Fibroblast of lung (primary cell): ENCODE measurements around the gene HAUS7. TPM values are rescaled to one million over a fixed set of nuclear protein-coding genes. Genes with fewer than 3 reads are reported as not detected.

ENCODE experiments used
- DNase-seq, 2 donors: peaks; one replicate each; pipeline versions ENCODE4 v3.0.0 to v3.0.0-alpha.2; 2010; ENCODE audit warnings: low read depth in 2 of 2
- H2AFZ ChIP-seq: 2 replicates; pipeline ENCODE4 v1.5.1; 2012; ENCODE audit warnings: low read length, control low read depth, inconsistent platforms
- H3K27ac ChIP-seq: 2 replicates; pipeline ENCODE4 v1.5.1; 2011; ENCODE audit warnings: low read length, control low read depth; ENCODE audit not compliant: insufficient read depth
- H3K27me3 ChIP-seq: 2 replicates; pipeline ENCODE4 v1.5.1; 2011; ENCODE audit warnings: mild to moderate bottlenecking, low read length; ENCODE audit not compliant: control insufficient read depth, insufficient read depth
- H3K36me3 ChIP-seq: 2 replicates; pipeline ENCODE4 v1.5.1; 2011; ENCODE audit warnings: low read length; ENCODE audit not compliant: control insufficient read depth, insufficient read depth
- H3K4me1 ChIP-seq: 2 replicates; pipeline ENCODE4 v1.5.1; 2011; ENCODE audit warnings: low read length; ENCODE audit not compliant: control insufficient read depth, insufficient read depth; ENCODE audit errors: extremely low read depth
- H3K4me2 ChIP-seq: 2 replicates; pipeline ENCODE4 v1.5.1; 2011; ENCODE audit warnings: low read length, control low read depth; ENCODE audit not compliant: insufficient read depth; ENCODE audit errors: extremely low read depth
- H3K4me3 ChIP-seq, 4 experiments: fragments of 200-600 bp in 1 of 4; sonication (generic) in 1 of 4; replicated peaks in 1 of 4; 2 replicates each; pipeline ENCODE4 v1.5.1; 2011 to 2016; ENCODE audit warnings: low read length in 4 of 4, low read depth in 3 of 4, mild to moderate bottlenecking in 3 of 4, control low read depth in 2 of 4, inconsistent platforms in 1 of 4, mixed read lengths in 1 of 4; ENCODE audit not compliant: insufficient read depth in 1 of 4; ENCODE audit errors: control extremely low read depth in 1 of 4
- H3K79me2 ChIP-seq: 2 replicates; pipeline ENCODE4 v1.5.1; 2012; ENCODE audit warnings: mild to moderate bottlenecking, low read length, inconsistent platforms; ENCODE audit not compliant: control insufficient read depth, insufficient read depth
- H3K9ac ChIP-seq: 2 replicates; pipeline ENCODE4 v1.5.1; 2011; ENCODE audit warnings: mild to moderate bottlenecking, low read length, control low read depth; ENCODE audit not compliant: insufficient read depth
- H3K9me3 ChIP-seq: 2 replicates; pipeline ENCODE4 v1.5.1; 2012; ENCODE audit warnings: low read depth, low read length; ENCODE audit not compliant: control insufficient read depth, insufficient read depth
- H4K20me1 ChIP-seq: 2 replicates; pipeline ENCODE4 v1.5.1; 2011; ENCODE audit warnings: low read length; ENCODE audit not compliant: control insufficient read depth, insufficient read depth; ENCODE audit errors: extremely low read depth
- EZH2 ChIP-seq: IDR thresholded peaks from 2 replicates; pipeline ENCODE4 v1.5.1; 2012; ENCODE audit warnings: low read length, control low read depth, mild to moderate bottlenecking; ENCODE audit errors: missing control alignments
- polyA plus RNA-seq, 2 donors: library from polyadenylated mRNA; depleted of rRNA in 1 of 2; stranded (reverse) in 1 of 2; unstranded in 1 of 2; fragments of >200 nt; gene quantifications; 2 replicates each; pipeline ENCODE4 v1.2.1, GENCODE V29; 2011 to 2012; ENCODE audit warnings: missing spikeins in 1 of 2
- total RNA-seq: library from RNA; depleted of rRNA; stranded (reverse); fragments of >200 nt; gene quantifications from 2 replicates; pipeline ENCODE4 v1.2.1, GENCODE V29; 2014
- TF ChIP-seq, protein P1 (sequence below), 2 donors: IDR thresholded peaks in 1 of 2; conservative IDR thresholded peaks in 1 of 2; 1 replicate in 1 of 2; 2 replicates in 1 of 2; pipeline ENCODE4 v1.5.1; 2011 to 2012; ENCODE audit warnings: low read length in 2 of 2, control low read depth in 1 of 2, inconsistent platforms in 1 of 2, low read depth in 1 of 2, mild to moderate bottlenecking in 1 of 2

HAUS7 gene
- total and polyA plus RNA-seq, 2 donors (not counting 1 experiment from before 2014, with no cell fraction given), result 7.3 to 10.4 TPM

DNA sequence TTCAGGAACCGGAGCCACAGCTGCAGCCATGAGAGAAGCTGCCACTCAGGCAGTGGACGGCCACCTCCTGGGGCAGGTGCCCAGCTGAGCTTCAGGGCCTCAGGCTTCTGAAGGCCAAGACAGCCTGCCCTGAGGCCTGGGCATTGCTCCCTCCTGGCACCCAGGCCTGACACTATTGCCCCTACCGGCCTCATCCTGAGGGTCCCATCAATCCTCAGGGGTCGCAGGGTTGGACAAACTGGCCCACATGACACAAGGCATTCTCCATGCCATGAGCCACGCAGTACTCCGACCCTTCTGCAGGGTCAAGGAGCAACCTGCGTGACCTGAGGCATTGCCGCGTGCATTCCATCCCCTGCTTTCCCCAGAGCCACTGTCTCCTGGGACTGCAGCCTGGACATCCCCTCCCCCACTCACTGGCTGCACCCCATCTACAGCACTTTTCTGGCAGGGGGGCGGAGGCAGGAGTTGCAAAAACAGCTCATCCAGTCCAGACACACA, 62.1 kb downstream of the HAUS7 start:
- Histone ChIP-seq H3K27me3 (peaks cover 5% of the 10 kb centered on the region), H3K79me2 (no peaks in the 10 kb centered on the region), H3K9ac (no peak overlapping the region), H2AFZ (no peak overlapping the region), H3K27ac (no peak overlapping the region), H4K20me1 (no peaks in the 10 kb centered on the region), H3K4me1 (no peaks in the 10 kb centered on the region), H3K36me3 (no peaks in the 10 kb centered on the region), H3K9me3 (no peaks in the 10 kb centered on the region), H3K4me2 (no peak overlapping the region), H3K4me3 (no peak overlapping the region)
- TF ChIP-seq, protein P1, sequence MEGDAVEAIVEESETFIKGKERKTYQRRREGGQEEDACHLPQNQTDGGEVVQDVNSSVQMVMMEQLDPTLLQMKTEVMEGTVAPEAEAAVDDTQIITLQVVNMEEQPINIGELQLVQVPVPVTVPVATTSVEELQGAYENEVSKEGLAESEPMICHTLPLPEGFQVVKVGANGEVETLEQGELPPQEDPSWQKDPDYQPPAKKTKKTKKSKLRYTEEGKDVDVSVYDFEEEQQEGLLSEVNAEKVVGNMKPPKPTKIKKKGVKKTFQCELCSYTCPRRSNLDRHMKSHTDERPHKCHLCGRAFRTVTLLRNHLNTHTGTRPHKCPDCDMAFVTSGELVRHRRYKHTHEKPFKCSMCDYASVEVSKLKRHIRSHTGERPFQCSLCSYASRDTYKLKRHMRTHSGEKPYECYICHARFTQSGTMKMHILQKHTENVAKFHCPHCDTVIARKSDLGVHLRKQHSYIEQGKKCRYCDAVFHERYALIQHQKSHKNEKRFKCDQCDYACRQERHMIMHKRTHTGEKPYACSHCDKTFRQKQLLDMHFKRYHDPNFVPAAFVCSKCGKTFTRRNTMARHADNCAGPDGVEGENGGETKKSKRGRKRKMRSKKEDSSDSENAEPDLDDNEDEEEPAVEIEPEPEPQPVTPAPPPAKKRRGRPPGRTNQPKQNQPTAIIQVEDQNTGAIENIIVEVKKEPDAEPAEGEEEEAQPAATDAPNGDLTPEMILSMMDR (conservative IDR thresholded peaks at IDR 0.05 in 1 of 2, IDR thresholded peaks at IDR 0.05 in 1 of 2; ENCODE audit: low read depth in 1 of 2, low read length in 2 of 2), result no peak
- no peak for TF ChIP-seq EZH2
- DNase-seq, result no peak

DNA sequence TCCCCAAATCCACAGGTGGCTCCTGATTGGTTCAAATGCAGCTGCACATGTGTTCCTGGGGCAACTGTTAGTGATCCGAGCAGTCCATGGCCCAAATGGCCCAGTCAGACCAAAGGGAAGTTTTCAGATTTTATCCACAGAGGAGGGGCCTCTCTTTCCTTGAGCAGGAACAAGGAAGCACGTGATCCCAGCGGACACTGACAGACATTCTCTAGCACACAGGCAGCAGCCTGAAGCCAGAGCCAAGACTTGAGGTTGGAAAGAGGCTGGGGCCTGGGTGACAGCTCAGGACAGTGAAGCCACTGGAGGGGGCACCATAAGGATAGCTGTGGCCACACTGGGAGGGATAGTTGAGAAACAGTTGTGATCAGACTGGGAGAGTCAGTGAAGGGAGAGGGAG, 62.6 kb downstream of the HAUS7 start:
- H2AFZ ChIP-seq, result no peak overlapping the region
- TF ChIP-seq, protein P1 (conservative IDR thresholded peaks at IDR 0.05 in 1 of 2, IDR thresholded peaks at IDR 0.05 in 1 of 2; ENCODE audit: low read depth in 1 of 2, low read length in 2 of 2), result no peak
- TF ChIP-seq EZH2, result no peak
- DNase-seq, result no peak
- no peak overlapping the region for H3K27ac ChIP-seq
- no peaks in the 10 kb centered on the region for H3K36me3 ChIP-seq
- H4K20me1 ChIP-seq, result no peaks in the 10 kb centered on the region
- H3K4me2 ChIP-seq, result no peak overlapping the region
- H3K4me3 ChIP-seq, result no peak overlapping the region
- H3K4me1 ChIP-seq, result no peaks in the 10 kb centered on the region
- peaks cover 4% of the 10 kb centered on the region for H3K27me3 ChIP-seq
- no peak overlapping the region for H3K9ac ChIP-seq
- H3K79me2 ChIP-seq, result no peaks in the 10 kb centered on the region
- H3K9me3 ChIP-seq, result no peaks in the 10 kb centered on the region

DNA sequence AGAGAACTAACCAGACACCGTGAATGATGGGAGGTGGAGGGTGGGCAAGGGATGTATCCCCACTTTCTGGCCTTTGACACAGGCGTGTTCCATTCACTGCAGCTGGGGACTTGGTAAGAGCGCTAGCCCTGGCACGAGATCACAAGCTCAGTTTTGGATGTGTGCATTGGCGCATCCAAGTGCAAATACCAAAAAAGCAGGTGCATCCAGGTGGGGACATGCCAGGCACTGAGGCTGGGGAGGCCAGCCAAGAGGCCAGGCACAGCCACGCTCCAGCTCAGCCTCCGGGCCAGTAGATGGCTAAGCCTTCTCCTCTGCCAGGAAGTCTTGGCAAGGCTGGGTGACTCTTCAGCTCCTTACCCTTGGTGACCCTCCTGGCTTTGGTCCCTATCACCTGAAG, 63.5 kb downstream of the HAUS7 start:
- no peak overlapping the region for H3K4me2 ChIP-seq
- peaks cover 1% of the 10 kb centered on the region for H3K27me3 ChIP-seq
- H3K4me3 ChIP-seq, result no peak overlapping the region
- no peak for DNase-seq
- H3K79me2 ChIP-seq, result no peaks in the 10 kb centered on the region
- no peak overlapping the region for H3K9ac ChIP-seq
- H4K20me1 ChIP-seq, result no peaks in the 10 kb centered on the region
- no peak overlapping the region for H3K27ac ChIP-seq
- TF ChIP-seq EZH2, result no peak
- TF ChIP-seq, protein P1 (conservative IDR thresholded peaks at IDR 0.05 in 1 of 2, IDR thresholded peaks at IDR 0.05 in 1 of 2; ENCODE audit: low read depth in 1 of 2, low read length in 2 of 2), result no peak
- H3K36me3 ChIP-seq, result no peaks in the 10 kb centered on the region
- H2AFZ ChIP-seq, result no peak overlapping the region
- no peaks in the 10 kb centered on the region for H3K4me1 ChIP-seq
- H3K9me3 ChIP-seq, result no peaks in the 10 kb centered on the region
